GM12864 (cell line): Measurements from ENCODE around the gene ANKRD34B.

Experiments used
- DNase-seq: peaks from one replicate; pipeline ENCODE4 v3.0.0-alpha.2; 2011; ENCODE audit warnings: low read depth
- H3K4me3 ChIP-seq: 2 replicates; pipeline ENCODE4 v1.5.1; 2011; ENCODE audit warnings: mild to moderate bottlenecking, low read depth, low read length, control low read depth
- CTCF ChIP-seq: IDR thresholded peaks from 2 replicates; pipeline ENCODE4 v1.5.1; 2011; ENCODE audit warnings: low read depth, mild to moderate bottlenecking, moderate library complexity, low read length, control low read depth, inconsistent platforms; ENCODE audit errors: missing control alignments

The ANKRD34B gene

GRCh38 chr5:80607343-80607742, 37.3 kb upstream of the ANKRD34B start:
- DNase-seq = no peak
- TF ChIP-seq CTCF = no peak
- H3K4me3 ChIP-seq = no peak overlapping the region

GRCh38 chr5:80600943-80601693, 31.0 kb upstream of the ANKRD34B start:
- no peak overlapping the region for H3K4me3 ChIP-seq
- no peak for DNase-seq
- no peak for TF ChIP-seq CTCF

GRCh38 chr5:80597500-80597899, 27.4 kb upstream of the ANKRD34B start:
- no peak overlapping the region for H3K4me3 ChIP-seq
- no peak for TF ChIP-seq CTCF
- no peak for DNase-seq

GRCh38 chr5:80594810-80595209, 24.7 kb upstream of the ANKRD34B start:
- TF ChIP-seq CTCF = no peak

GRCh38 chr5:80592761-80593160, 22.7 kb upstream of the ANKRD34B start:
- no peak for DNase-seq
- no peak for TF ChIP-seq CTCF
- H3K4me3 ChIP-seq = no peak overlapping the region

More at GRCh38 chr5:80594810-80595209, 24.7 kb upstream of the ANKRD34B start:
- DNase-seq = no peak
- H3K4me3 ChIP-seq = no peak overlapping the region

- no peak overlapping the region for H3K4me3 ChIP-seq
- no peak for DNase-seq
- TF ChIP-seq CTCF = no peak
Observed at GRCh38 chr5:80592105-80592504, 22.0 kb upstream of the ANKRD34B start.

GRCh38 chr5:80591352-80591751, 21.3 kb upstream of the ANKRD34B start:
- H3K4me3 ChIP-seq = no peak overlapping the region
- TF ChIP-seq CTCF = no peak
- DNase-seq = no peak
